NCI-H128 (cell line): ENCODE measurements around the gene APCDD1L.
"Not testable (repeated sequence)": the region's sequence is repeated elsewhere in the genome, so short reads cannot be mapped to it uniquely, and the experiment has no call there.

Experiments used
- DNase-seq: peaks from one replicate; lab custom pipeline; 2025; ENCODE audit not compliant: unreplicated experiment; lab: John Stamatoyannopoulos, UW

The APCDD1L gene

GRCh38 chr20:58418949-58419748 lies 96.0 kb downstream of the APCDD1L start:
- no peak for DNase-seq

- DNase-seq: no peak
These were observed 97.8 kb downstream of the APCDD1L start for GRCh38 chr20:58417438-58417837.

- no peak for DNase-seq
These were observed 98.4 kb downstream of the APCDD1L start for GRCh38 chr20:58416835-58417234.

- DNase-seq: no peak
These were observed 99.1 kb downstream of the APCDD1L start for GRCh38 chr20:58416057-58416456.

GRCh38 chr20:58414786-58415185 lies 100.4 kb downstream of the APCDD1L start:
- DNase-seq: not testable (repeated sequence)

- DNase-seq: not testable (repeated sequence)
These were observed 101.0 kb downstream of the APCDD1L start for GRCh38 chr20:58414216-58414615.
